ENCODE data around the gene UBL7. TPM values are rescaled to one million over a fixed set of nuclear protein-coding genes. Genes with fewer than 3 reads are reported as not detected.

The UBL7 gene
- polyA plus RNA-seq, 3 donors, result 43.4 to 103 (median 95.1) TPM

DNA sequence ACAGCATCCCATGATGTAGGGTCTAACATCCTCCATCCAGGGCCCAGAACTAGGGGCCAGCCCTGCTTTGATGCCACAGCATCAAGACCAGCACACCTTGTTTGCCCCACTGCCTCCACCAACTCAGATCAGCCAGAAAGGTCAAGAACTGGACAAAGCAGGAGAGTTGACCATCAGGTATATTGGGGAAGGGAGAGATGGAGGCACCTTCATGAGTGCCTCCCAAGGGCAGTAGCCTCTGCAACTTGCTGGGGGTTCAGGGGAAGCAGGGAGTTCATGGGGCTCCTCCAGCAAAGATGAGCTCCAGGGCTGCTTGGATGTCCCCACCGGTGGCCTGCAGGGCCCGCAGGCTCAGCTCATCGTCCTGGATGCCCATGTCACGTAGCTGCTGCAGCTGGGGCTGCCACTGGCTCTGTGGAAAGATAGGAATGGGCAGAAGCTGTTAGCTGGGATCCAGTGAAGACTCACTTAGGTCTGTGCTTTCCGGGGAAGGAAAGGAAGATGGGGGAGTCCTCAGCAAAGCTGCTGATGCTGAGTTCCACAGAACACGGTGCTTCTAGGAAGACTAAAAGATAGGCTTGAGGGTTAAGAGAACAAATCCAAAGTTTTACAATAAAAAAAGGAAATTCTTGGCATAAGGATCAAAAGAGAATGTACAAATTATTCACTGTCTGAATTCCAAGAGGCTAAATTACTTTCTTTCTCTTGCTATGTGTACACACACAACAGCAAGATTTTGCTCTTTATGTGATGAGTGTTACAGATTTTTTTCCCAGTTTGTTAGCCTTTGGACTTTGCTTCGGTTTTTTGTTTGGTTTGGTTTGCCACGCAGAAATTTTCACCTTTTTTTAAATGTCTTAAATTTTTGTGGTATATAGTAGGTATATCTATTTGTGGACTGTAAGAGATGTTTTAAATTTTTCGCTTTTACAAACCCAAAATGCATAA is 14.9 kb downstream of the UBL7 start:
- Histone ChIP-seq H3K4me1 (ENCODE audit: control insufficient read depth in 1 of 2, insufficient read depth in 2 of 2, low read length in 2 of 2) (no peaks in the 10 kb centered on the region), H3K79me2 (ENCODE audit: insufficient read depth, low read length) (no peaks in the 10 kb centered on the region), H3K4me3 (replicated peaks in 1 of 3; ENCODE audit: low read depth in 2 of 3, low read length in 3 of 3) (no peak overlapping the region), H3K9me3 (replicated peaks in 1 of 2; ENCODE audit: control insufficient read depth in 1 of 2, insufficient read depth in 1 of 2, low read length in 2 of 2) (no peaks in the 10 kb centered on the region), H3K9ac (ENCODE audit: insufficient read depth, low read length, poor library complexity, severe bottlenecking) (no peak overlapping the region), H3K36me3 (replicated peaks in 1 of 2; ENCODE audit: control insufficient read depth in 1 of 2, insufficient read depth in 2 of 2, low read length in 2 of 2) (peaks cover 61 to 70% of the 10 kb centered on the region in 2 donors), H3K27ac (ENCODE audit: low read depth in 1 of 2, low read length in 2 of 2) (no peak overlapping the region), H3K4me2 (replicated peaks; ENCODE audit: extremely low read depth, low read length, poor library complexity, severe bottlenecking) (no peak overlapping the region), H2AFZ (ENCODE audit: insufficient read depth, low read depth, low read length, poor library complexity, severe bottlenecking) (no peak overlapping the region), H3K27me3 (ENCODE audit: control insufficient read depth in 2 of 2, insufficient read depth in 2 of 2, low read length in 2 of 2) (no peaks in the 10 kb centered on the region), H4K20me1 (ENCODE audit: insufficient read depth, low read length) (no peaks in the 10 kb centered on the region)
- TF ChIP-seq, protein P1, sequence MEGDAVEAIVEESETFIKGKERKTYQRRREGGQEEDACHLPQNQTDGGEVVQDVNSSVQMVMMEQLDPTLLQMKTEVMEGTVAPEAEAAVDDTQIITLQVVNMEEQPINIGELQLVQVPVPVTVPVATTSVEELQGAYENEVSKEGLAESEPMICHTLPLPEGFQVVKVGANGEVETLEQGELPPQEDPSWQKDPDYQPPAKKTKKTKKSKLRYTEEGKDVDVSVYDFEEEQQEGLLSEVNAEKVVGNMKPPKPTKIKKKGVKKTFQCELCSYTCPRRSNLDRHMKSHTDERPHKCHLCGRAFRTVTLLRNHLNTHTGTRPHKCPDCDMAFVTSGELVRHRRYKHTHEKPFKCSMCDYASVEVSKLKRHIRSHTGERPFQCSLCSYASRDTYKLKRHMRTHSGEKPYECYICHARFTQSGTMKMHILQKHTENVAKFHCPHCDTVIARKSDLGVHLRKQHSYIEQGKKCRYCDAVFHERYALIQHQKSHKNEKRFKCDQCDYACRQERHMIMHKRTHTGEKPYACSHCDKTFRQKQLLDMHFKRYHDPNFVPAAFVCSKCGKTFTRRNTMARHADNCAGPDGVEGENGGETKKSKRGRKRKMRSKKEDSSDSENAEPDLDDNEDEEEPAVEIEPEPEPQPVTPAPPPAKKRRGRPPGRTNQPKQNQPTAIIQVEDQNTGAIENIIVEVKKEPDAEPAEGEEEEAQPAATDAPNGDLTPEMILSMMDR (IDR thresholded peaks at IDR 0.05), result no peak
- H3K36me3 Mint-ChIP-seq, result peaks cover 67 to 70% of the 10 kb centered on the region in 2 donors
- H3K4me1 Mint-ChIP-seq, result no peaks in the 10 kb centered on the region
- peak overlapping the region in 1 of 7 donors; percentile 57 for H3K27ac Mint-ChIP-seq
- no peaks in the 10 kb centered on the region for H3K9me3 Mint-ChIP-seq
- 100% methylated on average over 5 of the region's 9 CpGs for WGBS (ENCODE audit: insufficient coverage)
- DNase-seq, result no peak
- peaks cover 2 to 5% (median 3%) of the 10 kb centered on the region in 3 donors for H3K27me3 Mint-ChIP-seq (ENCODE audit: low read depth in 3 of 3)
- no peak overlapping the region for H3K4me3 Mint-ChIP-seq
- intact Hi-C loops (cut with micrococcal nuclease), result no loop called here

DNA sequence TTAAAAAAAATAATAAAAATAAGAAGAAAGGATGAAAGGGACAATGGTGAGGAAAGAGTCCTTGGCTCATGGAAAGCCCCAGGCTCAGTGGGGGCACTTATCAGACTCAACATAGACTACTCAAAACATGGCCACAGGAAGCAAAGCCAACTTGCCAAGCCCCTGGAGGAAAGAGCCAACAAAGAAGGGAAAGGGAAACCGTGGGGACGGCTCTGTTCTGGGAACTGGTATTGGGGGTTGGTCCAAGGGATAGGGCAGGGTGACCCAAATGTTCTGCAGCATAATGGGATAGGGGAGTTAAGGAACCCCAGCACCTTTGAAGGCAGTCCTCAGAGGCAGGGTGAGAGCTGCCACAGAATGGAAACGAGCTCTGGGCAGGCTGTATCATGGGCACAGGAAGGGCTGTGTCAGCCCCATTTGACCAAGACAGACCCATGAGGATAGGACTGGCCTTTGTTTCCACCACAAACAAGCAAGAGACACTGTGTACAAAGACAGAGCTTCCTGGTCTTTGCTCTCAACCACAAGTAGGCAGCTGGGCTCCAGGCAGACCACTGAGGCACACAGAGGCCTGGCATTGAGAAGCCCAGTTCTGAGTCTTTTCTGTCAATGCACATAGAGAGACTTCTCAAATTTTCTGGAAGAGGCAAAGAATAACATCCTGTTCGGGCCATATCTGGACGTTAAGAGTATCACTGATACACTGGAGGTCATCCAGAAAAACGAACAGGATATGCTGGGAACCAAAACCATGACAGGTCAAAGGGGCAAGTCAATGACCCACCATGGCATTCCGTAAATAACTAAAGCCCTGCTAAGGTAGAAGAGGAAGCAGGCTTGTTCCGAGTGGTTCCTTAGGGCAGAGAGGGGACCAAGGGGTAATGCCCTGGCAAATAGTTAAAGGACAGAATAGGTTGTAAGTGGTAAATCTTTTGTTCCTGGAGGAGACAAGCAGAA is 16.6 kb downstream of the UBL7 start:
- H3K27ac Mint-ChIP-seq, result peak overlapping the region in 1 of 7 donors; percentile 27

More for the DNA sequence above, 16.6 kb downstream of the UBL7 start:
- intact Hi-C loops (cut with micrococcal nuclease), result no loop called here
- no peaks in the 10 kb centered on the region for H3K27me3 ChIP-seq (ENCODE audit: control insufficient read depth in 2 of 2, insufficient read depth in 2 of 2, low read length in 2 of 2)
- no peak overlapping the region for H3K9ac ChIP-seq (ENCODE audit: insufficient read depth, low read length, poor library complexity, severe bottlenecking)
- no peak overlapping the region for H3K4me2 ChIP-seq (replicated peaks; ENCODE audit: extremely low read depth, low read length, poor library complexity, severe bottlenecking)
- H3K4me1 ChIP-seq (ENCODE audit: control insufficient read depth in 1 of 2, insufficient read depth in 2 of 2, low read length in 2 of 2), result no peaks in the 10 kb centered on the region
- Mint-ChIP-seq H3K4me3 (no peak overlapping the region), H3K27me3 (ENCODE audit: low read depth in 3 of 3) (peaks cover 2 to 5% (median 2%) of the 10 kb centered on the region in 3 donors), H3K36me3 (peaks cover 50 to 53% of the 10 kb centered on the region in 2 donors), H3K4me1 (no peaks in the 10 kb centered on the region), H3K9me3 (no peaks in the 10 kb centered on the region)
- no peak overlapping the region for H2AFZ ChIP-seq (ENCODE audit: insufficient read depth, low read depth, low read length, poor library complexity, severe bottlenecking)
- DNase-seq, result no peak
- no peaks in the 10 kb centered on the region for H3K9me3 ChIP-seq (replicated peaks in 1 of 2; ENCODE audit: control insufficient read depth in 1 of 2, insufficient read depth in 1 of 2, low read length in 2 of 2)
- no peaks in the 10 kb centered on the region for H4K20me1 ChIP-seq (ENCODE audit: insufficient read depth, low read length)
- TF ChIP-seq, protein P1 (IDR thresholded peaks at IDR 0.05), result no peak
- H3K36me3 ChIP-seq (replicated peaks in 1 of 2; ENCODE audit: control insufficient read depth in 1 of 2, insufficient read depth in 2 of 2, low read length in 2 of 2), result peaks cover 44 to 53% of the 10 kb centered on the region in 2 donors
- H3K4me3 ChIP-seq (replicated peaks in 1 of 3; ENCODE audit: low read depth in 2 of 3, low read length in 3 of 3), result no peak overlapping the region
- no peaks in the 10 kb centered on the region for H3K79me2 ChIP-seq (ENCODE audit: insufficient read depth, low read length)
- no peak overlapping the region for H3K27ac ChIP-seq (ENCODE audit: low read depth in 1 of 2, low read length in 2 of 2)
- WGBS (ENCODE audit: insufficient coverage), result 88% methylated on average over 8 of the region's 8 CpGs
